ENCODE data around the gene RFESD.

GRCh38 chr5:95704150-95704549, 57.6 kb downstream of the RFESD start:
- TF ChIP-seq GATA2 (IDR thresholded peaks at IDR 0.05; ENCODE audit: low read depth, low read length) (no peak), GATA3 (IDR thresholded peaks at IDR 0.05; ENCODE audit: low read depth, low read length) (no peak)
